Fibroblast of lung (primary cell): ENCODE data around the gene CCDC146. TPM values are rescaled to one million over a fixed set of nuclear protein-coding genes. Genes with fewer than 3 reads are reported as not detected.

Experiments used
- DNase-seq, 2 donors: peaks; one replicate each; pipeline versions ENCODE4 v3.0.0 to v3.0.0-alpha.2; 2010; ENCODE audit warnings: low read depth in 2 of 2
- H2AFZ ChIP-seq: 2 replicates; pipeline ENCODE4 v1.5.1; 2012; ENCODE audit warnings: low read length, control low read depth, inconsistent platforms
- H3K27ac ChIP-seq: 2 replicates; pipeline ENCODE4 v1.5.1; 2011; ENCODE audit warnings: low read length, control low read depth; ENCODE audit not compliant: insufficient read depth
- H3K27me3 ChIP-seq: 2 replicates; pipeline ENCODE4 v1.5.1; 2011; ENCODE audit warnings: mild to moderate bottlenecking, low read length; ENCODE audit not compliant: control insufficient read depth, insufficient read depth
- H3K36me3 ChIP-seq: 2 replicates; pipeline ENCODE4 v1.5.1; 2011; ENCODE audit warnings: low read length; ENCODE audit not compliant: control insufficient read depth, insufficient read depth
- H3K4me1 ChIP-seq: 2 replicates; pipeline ENCODE4 v1.5.1; 2011; ENCODE audit warnings: low read length; ENCODE audit not compliant: control insufficient read depth, insufficient read depth; ENCODE audit errors: extremely low read depth
- H3K4me2 ChIP-seq: 2 replicates; pipeline ENCODE4 v1.5.1; 2011; ENCODE audit warnings: low read length, control low read depth; ENCODE audit not compliant: insufficient read depth; ENCODE audit errors: extremely low read depth
- H3K4me3 ChIP-seq, 4 experiments: fragments of 200-600 bp in 1 of 4; sonication (generic) in 1 of 4; replicated peaks in 1 of 4; 2 replicates each; pipeline ENCODE4 v1.5.1; 2011 to 2016; ENCODE audit warnings: low read length in 4 of 4, low read depth in 3 of 4, mild to moderate bottlenecking in 3 of 4, control low read depth in 2 of 4, inconsistent platforms in 1 of 4, mixed read lengths in 1 of 4; ENCODE audit not compliant: insufficient read depth in 1 of 4; ENCODE audit errors: control extremely low read depth in 1 of 4
- H3K79me2 ChIP-seq: 2 replicates; pipeline ENCODE4 v1.5.1; 2012; ENCODE audit warnings: mild to moderate bottlenecking, low read length, inconsistent platforms; ENCODE audit not compliant: control insufficient read depth, insufficient read depth
- H3K9ac ChIP-seq: 2 replicates; pipeline ENCODE4 v1.5.1; 2011; ENCODE audit warnings: mild to moderate bottlenecking, low read length, control low read depth; ENCODE audit not compliant: insufficient read depth
- H3K9me3 ChIP-seq: 2 replicates; pipeline ENCODE4 v1.5.1; 2012; ENCODE audit warnings: low read depth, low read length; ENCODE audit not compliant: control insufficient read depth, insufficient read depth
- H4K20me1 ChIP-seq: 2 replicates; pipeline ENCODE4 v1.5.1; 2011; ENCODE audit warnings: low read length; ENCODE audit not compliant: control insufficient read depth, insufficient read depth; ENCODE audit errors: extremely low read depth
- CTCF ChIP-seq, 2 donors: IDR thresholded peaks in 1 of 2; conservative IDR thresholded peaks in 1 of 2; 1 replicate in 1 of 2; 2 replicates in 1 of 2; pipeline ENCODE4 v1.5.1; 2011 to 2012; ENCODE audit warnings: low read length in 2 of 2, control low read depth in 1 of 2, inconsistent platforms in 1 of 2, low read depth in 1 of 2, mild to moderate bottlenecking in 1 of 2
- EZH2 ChIP-seq: IDR thresholded peaks from 2 replicates; pipeline ENCODE4 v1.5.1; 2012; ENCODE audit warnings: low read length, control low read depth, mild to moderate bottlenecking; ENCODE audit errors: missing control alignments
- polyA plus RNA-seq, 2 donors: library from polyadenylated mRNA; depleted of rRNA in 1 of 2; stranded (reverse) in 1 of 2; unstranded in 1 of 2; fragments of >200 nt; gene quantifications; 2 replicates each; pipeline ENCODE4 v1.2.1, GENCODE V29; 2011 to 2012; ENCODE audit warnings: missing spikeins in 1 of 2
- total RNA-seq: library from RNA; depleted of rRNA; stranded (reverse); fragments of >200 nt; gene quantifications from 2 replicates; pipeline ENCODE4 v1.2.1, GENCODE V29; 2014

Gene CCDC146
- total and polyA plus RNA-seq, 2 donors (not counting 1 experiment from before 2014, with no cell fraction given) = 1.6 to 3.6 TPM

GRCh38 chr7:77205706-77206105 lies 83.3 kb downstream of the CCDC146 start:
- no peak for DNase-seq
- H2AFZ ChIP-seq = no peak overlapping the region

GRCh38 chr7:77208416-77208815 lies 86.0 kb downstream of the CCDC146 start:
- Histone ChIP-seq H3K9ac (no peak overlapping the region), H3K27ac (no peak overlapping the region), H3K4me3 (no peak overlapping the region), H2AFZ (no peak overlapping the region), H3K79me2 (no peaks in the 10 kb centered on the region), H3K36me3 (no peaks in the 10 kb centered on the region), H3K4me2 (no peak overlapping the region), H3K27me3 (no peaks in the 10 kb centered on the region), H3K4me1 (no peaks in the 10 kb centered on the region), H3K9me3 (no peaks in the 10 kb centered on the region), H4K20me1 (no peaks in the 10 kb centered on the region)
- TF ChIP-seq CTCF (conservative IDR thresholded peaks at IDR 0.05 in 1 of 2, IDR thresholded peaks at IDR 0.05 in 1 of 2; ENCODE audit: low read depth in 1 of 2, low read length in 2 of 2) (no peak), EZH2 (no peak)
- DNase-seq = no peak

More at GRCh38 chr7:77205706-77206105, 83.3 kb downstream of the CCDC146 start:
- Histone ChIP-seq H3K79me2 (no peaks in the 10 kb centered on the region), H3K27me3 (no peaks in the 10 kb centered on the region), H3K9me3 (no peaks in the 10 kb centered on the region), H4K20me1 (no peaks in the 10 kb centered on the region), H3K27ac (no peak overlapping the region), H3K4me3 (no peak overlapping the region), H3K4me1 (no peaks in the 10 kb centered on the region), H3K4me2 (no peak overlapping the region), H3K9ac (no peak overlapping the region), H3K36me3 (no peaks in the 10 kb centered on the region)
- TF ChIP-seq CTCF (conservative IDR thresholded peaks at IDR 0.05 in 1 of 2, IDR thresholded peaks at IDR 0.05 in 1 of 2; ENCODE audit: low read depth in 1 of 2, low read length in 2 of 2) (no peak), EZH2 (no peak)

- H3K27me3 ChIP-seq = no peaks in the 10 kb centered on the region
- no peak for TF ChIP-seq CTCF (conservative IDR thresholded peaks at IDR 0.05 in 1 of 2, IDR thresholded peaks at IDR 0.05 in 1 of 2; ENCODE audit: low read depth in 1 of 2, low read length in 2 of 2)
- TF ChIP-seq EZH2 = no peak
- no peak overlapping the region for H2AFZ ChIP-seq
- H3K79me2 ChIP-seq = no peaks in the 10 kb centered on the region
- no peak overlapping the region for H3K27ac ChIP-seq
- no peaks in the 10 kb centered on the region for H3K9me3 ChIP-seq
- H3K4me2 ChIP-seq = no peak overlapping the region
- DNase-seq = no peak
- H3K9ac ChIP-seq = no peak overlapping the region
- H3K4me3 ChIP-seq = no peak overlapping the region
- H3K4me1 ChIP-seq = no peaks in the 10 kb centered on the region
- no peaks in the 10 kb centered on the region for H4K20me1 ChIP-seq
- H3K36me3 ChIP-seq = no peaks in the 10 kb centered on the region
Observed at GRCh38 chr7:77209479-77210139, 87.2 kb downstream of the CCDC146 start.
